Transverse colon (tissue), 4 donors: ENCODE measurements around the gene CEBPB. TPM values are rescaled to one million over a fixed set of nuclear protein-coding genes. Genes with fewer than 3 reads are reported as not detected.

Source experiments
- DNase-seq: peaks from one replicate; pipeline ENCODE4 v3.0.0-alpha.2; 2019
- H3K27ac ChIP-seq, 4 donors: fragments of 200-600 bp; sonication (generic); 2 replicates each; pipeline ENCODE4 v1.5.1; 2016 to 2018; ENCODE audit warnings: inconsistent platforms in 4 of 4
- H3K27me3 ChIP-seq: fragments of 200-600 bp; sonication (generic); 2 replicates; pipeline ENCODE4 v1.5.1; 2017; ENCODE audit warnings: inconsistent platforms
- H3K36me3 ChIP-seq, 4 donors: fragments of 200-600 bp; sonication (generic); 2 replicates each; pipeline ENCODE4 v1.5.1; 2017 to 2019; ENCODE audit warnings: inconsistent platforms in 4 of 4
- H3K4me1 ChIP-seq, 4 donors: fragments of 200-600 bp; sonication (generic); 2 replicates each; pipeline ENCODE4 v1.5.1; 2017 to 2020; ENCODE audit warnings: inconsistent platforms in 4 of 4
- H3K4me3 ChIP-seq, 4 donors: fragments of 200-600 bp; sonication (generic); 1 replicate in 1 of 4; 2 replicates in 3 of 4; pipeline versions ENCODE4 v1.5.1 to v1.6.1; 2017 to 2019; ENCODE audit warnings: inconsistent platforms in 4 of 4
- H3K9me3 ChIP-seq, 2 donors: fragments of 200-600 bp; sonication (generic); 2 replicates each; pipeline ENCODE4 v1.5.1; 2017 to 2019; ENCODE audit warnings: inconsistent platforms in 2 of 2
- CTCF ChIP-seq, 5 experiments: fragments of 200-600 bp in 3 of 5; fragments of 450-650 bp in 2 of 5; sonication (generic) in 3 of 5; IDR thresholded peaks; 1 replicate in 2 of 5; 2 replicates in 3 of 5; pipeline ENCODE4 v1.5.1; 2016 to 2017; ENCODE audit warnings: antibody characterized with exemption in 5 of 5, inconsistent platforms in 3 of 5, mild to moderate bottlenecking in 2 of 5, moderate library complexity in 1 of 5
- EP300 ChIP-seq: sonication (generic); formaldehyde crosslinking; IDR thresholded peaks from one replicate; pipeline ENCODE4 v1.6.1; 2017; ENCODE audit warnings: antibody characterized with exemption, low read depth
- POLR2A ChIP-seq: fragments of 450-650 bp; IDR thresholded peaks from one replicate; pipeline ENCODE4 v1.6.1; 2016; ENCODE audit warnings: antibody characterized with exemption, mild to moderate bottlenecking, moderate library complexity
- POLR2AphosphoS5 ChIP-seq, 3 donors: sonication (generic); formaldehyde crosslinking; IDR thresholded peaks; one replicate each; pipeline ENCODE4 v1.6.1; 2016; ENCODE audit warnings: antibody characterized with exemption in 3 of 3
- WGBS, 2 donors: methylation state at CpG; one replicate each; pipeline ENCODE4 v1.1.5; 2018; ENCODE audit warnings: low coverage in 1 of 2; 5-methylcytosine and 5-hydroxymethylcytosine counted together
- in situ Hi-C, 4 donors: fragments of 200-750 bp; cut with MboI; loops; one replicate each; pipeline versions ENCODE4 v1.15.0 to v1.15.1; 2017; ENCODE audit warnings: low sequenced_read_pairs in 3 of 4, low pct_ligation_motif_present in 1 of 4, low pct_unique_long_range_greater_than_20kb in 1 of 4
- intact Hi-C: fragments of 100-400 bp; cut with DNase I; formaldehyde crosslinking; loops from one replicate; pipeline ENCODE4 v1.15.1; 2023; ENCODE audit warnings: low total_unique reads
- total RNA-seq, 4 donors: library from RNA; depleted of rRNA; stranded (reverse); fragments of >200 nt; gene quantifications; one replicate each; pipeline ENCODE4 v1.1.0, GENCODE V29; 2016

The CEBPB gene
- total RNA-seq, 4 donors from 2014 or later, result 26.1 to 78.9 (median 57.1) TPM

GRCh38 chr20:50220894-50221365 lies 30.3 kb downstream of the CEBPB start:
- TF ChIP-seq POLR2AphosphoS5 (IDR thresholded peaks at IDR 0.05), result no peak
- no peaks in the 10 kb centered on the region for H3K9me3 ChIP-seq
- no peak overlapping the region for H3K4me3 ChIP-seq
- H3K4me1 ChIP-seq, result peaks cover 4 to 11% (median 7%) of the 10 kb centered on the region in 4 donors
- WGBS, 2 donors, result 55 to 82% methylated on average over 4 to 13 of the region's 13 CpGs
- in situ Hi-C loops, result loop anchor here in 1 of 4 donors (25.0 kb wide), 1 partner anchor 116 kb away; no protein-coding TSS in a partner anchor
- intact Hi-C loops, result no loop called here
- no peaks in the 10 kb centered on the region for H3K27me3 ChIP-seq
- DNase-seq, result no peak
- no peaks in the 10 kb centered on the region for H3K36me3 ChIP-seq
- no peak overlapping the region for H3K27ac ChIP-seq

GRCh38 chr20:50221501-50222308 lies 31.1 kb downstream of the CEBPB start:
- H3K4me1 ChIP-seq, result peaks cover 0 to 6% (median 5%) of the 10 kb centered on the region in 4 donors
- intact Hi-C loops, result no loop called here
- no peak for DNase-seq
- H3K36me3 ChIP-seq, result no peaks in the 10 kb centered on the region
- no peak for TF ChIP-seq POLR2A
- TF ChIP-seq POLR2AphosphoS5 (IDR thresholded peaks at IDR 0.05), result no peak
- no peak for TF ChIP-seq EP300
- TF ChIP-seq CTCF (IDR thresholded peaks at IDR 0.05), result no peak
- H3K4me3 ChIP-seq, result no peak overlapping the region
- H3K9me3 ChIP-seq, result no peaks in the 10 kb centered on the region
- 74 to 84% methylated on average over 4 to 18 of the region's 18 CpGs for WGBS, 2 donors
- in situ Hi-C loops, result loop anchor here in 1 of 4 donors (25.0 kb wide), 1 partner anchor 116 kb away; no protein-coding TSS in a partner anchor
- no peaks in the 10 kb centered on the region for H3K27me3 ChIP-seq
- no peak overlapping the region for H3K27ac ChIP-seq

GRCh38 chr20:50222309-50223038 lies 31.8 kb downstream of the CEBPB start:
- H3K4me1 ChIP-seq, result peaks cover 0 to 6% (median 4%) of the 10 kb centered on the region in 4 donors
- H3K4me3 ChIP-seq, result no peak overlapping the region
- TF ChIP-seq POLR2AphosphoS5 (IDR thresholded peaks at IDR 0.05) (no peak), POLR2A (no peak), CTCF (IDR thresholded peaks at IDR 0.05) (no peak), EP300 (no peak)
- no peaks in the 10 kb centered on the region for H3K36me3 ChIP-seq
- no peak for DNase-seq
- intact Hi-C loops, result no loop called here
- no peak overlapping the region for H3K27ac ChIP-seq
- in situ Hi-C loops, result loop anchor here in 1 of 4 donors (25.0 kb wide), 1 partner anchor 115 kb away; no protein-coding TSS in a partner anchor
- no peaks in the 10 kb centered on the region for H3K9me3 ChIP-seq
- 92 to 93% methylated on average over 3 to 12 of the region's 12 CpGs for WGBS, 2 donors
- H3K27me3 ChIP-seq, result no peaks in the 10 kb centered on the region

GRCh38 chr20:50223039-50224005 lies 32.7 kb downstream of the CEBPB start:
- 89 to 90% methylated on average over 6 to 28 of the region's 28 CpGs for WGBS, 2 donors
- H3K4me1 ChIP-seq, result peaks cover 0 to 6% (median 4%) of the 10 kb centered on the region in 4 donors
- TF ChIP-seq CTCF (IDR thresholded peaks at IDR 0.05) (no peak), POLR2A (no peak)
- peak overlapping the region; percentile 48 to 68 (median 57) for H3K27ac ChIP-seq
- H3K9me3 ChIP-seq, result no peaks in the 10 kb centered on the region
- DNase-seq, result no peak
- H3K36me3 ChIP-seq, result no peaks in the 10 kb centered on the region
- intact Hi-C loops, result no loop called here
- in situ Hi-C loops, result loop anchor here in 1 of 4 donors (25.0 kb wide), 1 partner anchor 114 kb away; no protein-coding TSS in a partner anchor
- H3K27me3 ChIP-seq, result no peaks in the 10 kb centered on the region
- H3K4me3 ChIP-seq, result no peak overlapping the region
